SH-SY5Y (cell line): ENCODE data around the gene SHPK.

Experiments
- GATA2 ChIP-seq: IDR thresholded peaks from 2 replicates; pipeline ENCODE4 v1.6.1; 2011; ENCODE audit warnings: mild to moderate bottlenecking, low read depth, low read length
- GATA3 ChIP-seq: IDR thresholded peaks from 2 replicates; pipeline ENCODE4 v1.6.1; 2011; ENCODE audit warnings: low read depth, mild to moderate bottlenecking, low read length, moderate library complexity

Gene SHPK

GRCh38 chr17:3668279-3669084 is 32.4 kb upstream of the SHPK start, which contains the start of the genes EMC6 and TAX1BP3:
Gene EMC6 (plus strand): TSS chr17:3668812. CDS start chr17:3669147, 335 bp downstream.
Gene TAX1BP3 (minus strand): TSS chr17:3668578. CDS start chr17:3668526, 52 bp downstream.
- no peak; the same call in 1 of the 2 replicates for TF ChIP-seq GATA2
- no peak for TF ChIP-seq GATA3

GRCh38 chr17:3667366-3668278 is 31.6 kb upstream of the SHPK start:
- TF ChIP-seq GATA3 (no peak), GATA2 (0 out of 2 replicates have a peak, but pooled peaks have one; percentile 21)

DNA sequence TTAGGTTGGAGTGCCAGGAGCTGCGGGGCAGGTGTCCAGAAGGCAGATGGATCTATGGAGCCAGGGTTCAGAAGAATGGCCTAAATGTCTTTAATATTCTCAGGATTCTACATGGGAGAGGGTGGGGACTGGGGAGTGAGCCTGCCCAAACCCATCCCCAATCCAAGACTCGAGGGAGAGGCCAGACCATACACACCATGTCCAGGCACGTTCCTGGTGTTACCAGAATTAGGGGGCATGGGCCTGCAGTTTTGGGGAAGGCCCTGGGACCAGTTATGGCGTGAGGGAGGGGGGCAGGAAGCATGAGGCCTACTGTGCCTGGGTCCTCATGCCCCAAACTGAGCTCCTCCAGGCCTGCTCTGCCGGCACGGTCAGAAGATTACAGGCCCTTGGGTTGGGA is 30.5 kb upstream of the SHPK start:
- no peak for TF ChIP-seq GATA2
- no peak for TF ChIP-seq GATA3

GRCh38 chr17:3665834-3666233 is 29.8 kb upstream of the SHPK start:
- no peak for TF ChIP-seq GATA3
- no peak for TF ChIP-seq GATA2

- no peak for TF ChIP-seq GATA2
Observed at GRCh38 chr17:3663102-3664011, 27.3 kb upstream of the SHPK start.

DNA sequence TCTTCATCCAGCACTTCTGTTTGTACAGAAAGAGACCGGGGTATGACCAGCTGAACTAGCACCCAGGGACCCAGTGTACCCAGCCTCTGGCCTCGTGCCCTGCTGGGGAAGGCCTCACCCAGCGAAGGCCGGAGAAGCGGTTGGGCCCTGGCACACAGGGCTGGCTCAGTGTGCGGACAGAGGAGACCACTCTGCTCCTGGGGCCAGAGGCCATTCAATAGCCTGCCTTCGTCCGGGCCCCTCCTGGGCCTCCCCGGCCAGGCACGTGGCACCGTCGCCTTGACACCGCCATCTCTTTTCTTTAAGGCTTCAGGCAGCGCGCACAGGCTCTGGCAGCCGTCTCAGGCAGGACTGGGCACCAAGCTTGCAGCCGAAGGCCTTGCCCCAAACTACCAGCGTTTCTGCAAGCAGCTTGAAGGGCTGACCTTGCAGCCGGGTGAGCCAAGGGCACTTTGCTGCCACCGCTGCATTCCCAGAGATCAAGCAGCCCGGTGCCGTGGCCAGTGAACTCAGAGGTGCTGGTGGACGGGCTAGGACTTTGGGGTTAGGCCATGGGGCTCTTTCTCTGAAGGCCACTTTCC is 24.4 kb upstream of the SHPK start:
- TF ChIP-seq GATA3 (no peak), GATA2 (no peak)

DNA sequence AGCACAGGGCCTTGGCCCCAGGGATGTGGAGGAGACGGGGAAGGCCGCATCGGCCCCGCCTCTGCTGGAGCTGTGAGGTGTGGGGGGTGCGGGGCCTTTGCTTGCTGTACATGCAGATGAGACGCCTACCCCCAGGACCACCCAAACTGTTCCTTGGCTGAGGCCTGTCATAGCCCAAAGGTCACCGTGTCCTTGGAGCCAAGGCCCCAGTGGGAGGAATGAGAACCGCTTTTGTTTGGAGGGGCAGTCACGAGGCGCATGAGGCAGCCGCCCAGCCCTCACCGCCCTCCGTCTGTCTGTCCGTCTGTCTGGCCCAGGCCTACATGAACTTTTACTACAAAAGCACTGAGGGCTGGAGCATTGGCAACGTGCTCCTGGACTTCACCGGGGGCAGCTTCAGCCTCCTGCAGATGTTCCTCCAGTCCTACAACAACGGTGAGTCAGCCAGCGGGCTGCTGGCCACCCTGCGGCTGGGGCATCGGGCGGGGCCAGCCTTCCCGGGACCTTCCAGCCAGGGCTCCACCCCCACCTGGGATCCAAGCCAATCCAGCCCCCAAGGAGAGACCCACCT is 23.6 kb upstream of the SHPK start:
- TF ChIP-seq GATA3 (no peak), GATA2 (no peak)

GRCh38 chr17:3658784-3659449 is 22.9 kb upstream of the SHPK start:
- no peak for TF ChIP-seq GATA2

DNA sequence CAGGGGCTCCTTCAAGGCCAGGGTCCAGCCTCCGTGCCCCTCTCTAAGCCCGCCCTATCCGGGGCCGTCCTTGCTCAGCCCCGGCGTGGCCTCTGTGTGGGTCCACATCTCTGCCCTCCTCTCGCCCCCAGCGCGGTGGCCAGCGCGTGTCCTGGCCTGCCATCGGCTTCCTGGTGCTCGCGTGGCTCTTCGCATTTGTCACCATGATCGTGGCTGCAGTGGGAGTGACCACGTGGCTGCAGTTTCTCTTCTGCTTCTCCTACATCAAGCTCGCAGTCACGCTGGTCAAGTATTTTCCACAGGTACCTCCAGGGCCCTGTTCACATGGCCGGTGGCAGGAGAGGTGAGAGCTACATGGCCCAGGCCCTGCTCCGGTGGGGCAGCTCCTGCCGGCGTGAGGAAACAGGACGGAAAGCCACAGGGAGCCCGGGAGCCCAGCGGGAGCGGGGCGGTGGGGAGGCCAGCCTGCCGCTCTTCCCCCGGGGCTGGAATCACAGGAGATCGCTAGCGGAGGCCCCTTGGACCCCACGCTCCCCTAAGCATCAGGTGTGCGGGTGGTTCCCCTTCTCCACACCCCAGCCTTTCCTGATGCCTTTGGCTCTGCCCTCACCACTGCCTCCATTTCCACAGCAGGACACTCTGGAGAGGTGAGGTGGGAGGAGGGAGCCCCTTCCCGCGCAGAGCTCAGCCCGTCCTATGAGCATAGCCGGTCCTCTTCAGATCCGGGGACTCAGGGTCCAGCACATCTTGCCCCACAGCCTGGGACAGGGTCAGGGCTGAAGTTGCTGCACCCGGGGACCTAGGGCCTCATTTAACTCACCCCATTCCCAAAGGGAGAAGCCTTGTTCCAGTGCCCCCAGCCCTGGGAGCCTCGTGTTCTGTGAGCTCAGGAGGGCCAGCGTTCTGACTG is 22.1 kb upstream of the SHPK start:
- no peak for TF ChIP-seq GATA2
- no peak for TF ChIP-seq GATA3

DNA sequence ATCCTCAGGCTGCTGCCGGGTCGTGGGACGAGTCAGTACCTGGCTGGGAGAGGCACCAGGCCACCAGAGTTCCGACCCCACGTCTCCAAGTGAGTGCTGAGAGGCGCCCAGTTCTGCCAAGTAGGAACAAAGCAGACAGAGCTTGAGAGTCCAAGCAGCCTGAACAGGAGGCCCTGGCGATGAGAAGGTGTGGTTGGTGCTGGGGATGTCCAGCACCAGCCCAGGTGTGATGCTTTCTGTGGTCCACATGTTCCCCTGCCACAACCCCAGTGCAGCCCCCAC is 21.5 kb upstream of the SHPK start:
- TF ChIP-seq GATA3 (no peak), GATA2 (no peak)

- no peak for TF ChIP-seq GATA2
- TF ChIP-seq GATA3, result no peak
Observed at GRCh38 chr17:3656755-3657587, 20.9 kb upstream of the SHPK start.
